Neutrophil (primary cell): ENCODE data around the gene SIGLEC12.

Source experiments
- H3K27ac ChIP-seq: fragments of 200-600 bp; sonication (generic); 2 replicates; pipeline ENCODE4 v1.5.1; 2016; ENCODE audit warnings: mild to moderate bottlenecking, moderate library complexity
- H3K27me3 ChIP-seq: fragments of 200-600 bp; sonication (generic); 2 replicates; pipeline ENCODE4 v1.6.0; 2016; ENCODE audit warnings: mild to moderate bottlenecking
- H3K36me3 ChIP-seq: fragments of 200-600 bp; sonication (generic); 2 replicates; pipeline ENCODE4 v1.5.1; 2017
- H3K4me1 ChIP-seq, 2 experiments: fragments of 200-600 bp in 1 of 2; sonication (generic) in 1 of 2; 1 replicate in 1 of 2; 2 replicates in 1 of 2; pipeline versions ENCODE4 v1.5.1 to v1.6.1; 2013 to 2016; ENCODE audit warnings: low read depth in 1 of 2, low read length in 1 of 2, mild to moderate bottlenecking in 1 of 2, moderate library complexity in 1 of 2; ENCODE audit not compliant: control insufficient read depth in 1 of 2, insufficient read depth in 1 of 2
- H3K4me3 ChIP-seq, 2 experiments: fragments of 200-600 bp in 1 of 2; sonication (generic) in 1 of 2; 1 replicate in 1 of 2; 2 replicates in 1 of 2; pipeline ENCODE4 v1.5.1; 2013 to 2016; ENCODE audit warnings: low read depth in 1 of 2, low read length in 1 of 2, mild to moderate bottlenecking in 1 of 2, moderate library complexity in 1 of 2
- H3K9me3 ChIP-seq: fragments of 200-600 bp; sonication (generic); 2 replicates; pipeline ENCODE4 v1.5.1; 2016
- CTCF ChIP-seq: fragments of 200-600 bp; sonication (generic); IDR thresholded peaks from 2 replicates; pipeline ENCODE4 v1.5.1; 2016; ENCODE audit warnings: antibody characterized with exemption

The SIGLEC12 gene

DNA sequence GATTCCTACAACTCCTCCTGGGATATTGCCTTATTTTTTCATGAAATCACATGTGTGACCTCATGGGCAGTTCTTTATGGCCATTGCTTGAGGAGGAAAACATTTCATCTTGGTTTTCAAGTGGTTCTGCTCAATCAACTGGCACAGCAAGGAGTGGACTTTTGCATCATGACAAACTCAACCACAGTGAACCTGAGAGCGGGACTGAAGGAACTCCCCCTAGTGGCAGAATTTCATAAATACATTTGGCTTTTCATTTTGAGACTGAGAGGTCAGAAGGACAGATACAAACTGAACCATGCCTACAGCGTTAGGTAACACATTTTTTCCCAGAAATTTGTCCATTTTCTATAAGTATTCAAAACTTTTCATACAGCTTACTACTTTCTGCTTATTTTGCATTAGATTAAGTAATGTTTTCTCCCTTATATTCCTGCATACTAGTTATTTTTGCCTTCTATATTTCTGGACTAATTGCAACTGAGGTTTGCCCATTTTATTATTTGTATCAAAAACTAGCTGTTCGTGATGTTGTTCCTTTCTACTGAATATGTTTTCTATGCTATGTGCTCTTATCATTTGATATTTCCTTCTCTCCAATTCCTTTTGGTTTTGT is 13.4 kb upstream of the SIGLEC12 start:
- no peaks in the 10 kb centered on the region for H3K9me3 ChIP-seq
- H3K36me3 ChIP-seq = no peaks in the 10 kb centered on the region

GRCh38 chr19:51513968-51514367 is 12.4 kb upstream of the SIGLEC12 start:
- TF ChIP-seq CTCF = no peak
- Histone ChIP-seq H3K9me3 (no peaks in the 10 kb centered on the region), H3K4me1 (peaks cover 13 to 22% of the 10 kb centered on the region in 2 experiments), H3K27me3 (no peaks in the 10 kb centered on the region), H3K4me3 (no peak overlapping the region), H3K36me3 (no peaks in the 10 kb centered on the region), H3K27ac (no peak overlapping the region)

More for the DNA sequence above, 13.4 kb upstream of the SIGLEC12 start:
- Histone ChIP-seq H3K27me3 (no peaks in the 10 kb centered on the region), H3K27ac (no peak overlapping the region), H3K4me3 (no peak overlapping the region), H3K4me1 (peaks cover 12% of the 10 kb centered on the region in 2 experiments)
- peak; percentile 78 for TF ChIP-seq CTCF

- no peak overlapping the region for H3K27ac ChIP-seq
- H3K4me3 ChIP-seq = no peak overlapping the region
- H3K9me3 ChIP-seq = no peaks in the 10 kb centered on the region
- no peaks in the 10 kb centered on the region for H3K36me3 ChIP-seq
- H3K27me3 ChIP-seq = no peaks in the 10 kb centered on the region
- TF ChIP-seq CTCF = no peak
- H3K4me1 ChIP-seq = peaks cover 18 to 37% of the 10 kb centered on the region in 2 experiments
Measured at GRCh38 chr19:51511353-51511752, 9.8 kb upstream of the SIGLEC12 start.

GRCh38 chr19:51509823-51510660 is 8.4 kb upstream of the SIGLEC12 start:
- H3K36me3 ChIP-seq = no peaks in the 10 kb centered on the region
- H3K27me3 ChIP-seq = no peaks in the 10 kb centered on the region
- no peak for TF ChIP-seq CTCF
- no peaks in the 10 kb centered on the region for H3K9me3 ChIP-seq
- peak overlapping the region; percentile 4 for H3K27ac ChIP-seq
- peaks cover 18 to 37% of the 10 kb centered on the region in 2 experiments for H3K4me1 ChIP-seq
- no peak overlapping the region for H3K4me3 ChIP-seq

- Histone ChIP-seq H3K4me1 (peaks cover 24 to 45% of the 10 kb centered on the region in 2 experiments), H3K27ac (no peak overlapping the region), H3K27me3 (no peaks in the 10 kb centered on the region), H3K36me3 (no peaks in the 10 kb centered on the region), H3K4me3 (no peak overlapping the region), H3K9me3 (no peaks in the 10 kb centered on the region)
- no peak for TF ChIP-seq CTCF
Measured at GRCh38 chr19:51508059-51508733, 6.6 kb upstream of the SIGLEC12 start.
